ENCODE measurements around the gene CREB5.

CREB5 gene

DNA sequence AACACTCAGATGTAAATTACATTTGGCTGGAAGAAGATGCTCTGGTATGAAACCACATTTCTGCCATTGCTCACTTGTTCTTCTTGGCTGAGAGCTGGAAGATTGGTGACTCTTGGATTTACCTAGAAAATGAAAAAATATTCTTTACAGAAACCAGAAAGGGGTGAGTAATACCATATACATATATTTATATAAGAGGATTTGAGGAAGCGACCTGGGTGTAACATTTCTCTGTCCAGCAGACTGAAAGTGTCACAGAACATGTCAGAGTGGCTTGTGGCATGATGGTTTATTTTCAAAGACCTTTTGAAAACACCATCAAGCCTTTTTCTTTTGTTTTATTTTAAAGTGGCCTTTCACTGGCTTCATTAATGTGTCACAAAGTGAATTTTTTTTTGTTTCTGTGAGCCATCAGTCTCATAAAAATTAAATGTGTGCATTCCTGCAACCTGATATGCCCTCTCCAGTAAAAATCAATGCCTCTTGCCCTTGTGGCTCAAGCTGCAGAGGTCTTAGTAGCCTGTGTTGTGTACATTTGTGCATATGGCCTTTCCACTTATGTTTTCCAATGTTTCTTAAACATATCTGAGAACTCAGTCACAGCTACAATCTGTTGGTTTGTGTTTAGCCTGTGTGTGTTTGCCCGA lies 23.5 kb downstream of the CREB5 start:
- no peak for DNase-seq (ENCODE audit: extremely low read depth, insufficient read length)
- no peaks in the 10 kb centered on the region; the same call in 1 of the 2 replicates for H3K27me3 ChIP-seq (replicated peaks; ENCODE audit: control insufficient read depth, insufficient read depth, low read length)
- TF ChIP-seq CTCF (IDR thresholded peaks at IDR 0.05; ENCODE audit: insufficient read depth, low read length, poor library complexity, severe bottlenecking) = no peak
- no peak overlapping the region for H3K4me3 ChIP-seq (replicated peaks; ENCODE audit: low read depth, low read length)
- H3K36me3 ChIP-seq (ENCODE audit: control insufficient read depth, insufficient read depth, low read length) = no peaks in the 10 kb centered on the region

GRCh38 chr7:28440055-28440601 lies 27.8 kb downstream of the CREB5 start:
- H3K4me3 ChIP-seq (replicated peaks; ENCODE audit: low read depth, low read length) = no peak overlapping the region

GRCh38 chr7:28442540-28443420 lies 30.5 kb downstream of the CREB5 start:
- DNase-seq (ENCODE audit: extremely low read depth, insufficient read length) = peak; percentile 75
- TF ChIP-seq CTCF (IDR thresholded peaks at IDR 0.05; ENCODE audit: insufficient read depth, low read length, poor library complexity, severe bottlenecking) = no peak
- no peaks in the 10 kb centered on the region for H3K36me3 ChIP-seq (ENCODE audit: control insufficient read depth, insufficient read depth, low read length)

More at GRCh38 chr7:28440055-28440601, 27.8 kb downstream of the CREB5 start:
- no peaks in the 10 kb centered on the region; the same call in 1 of the 2 replicates for H3K27me3 ChIP-seq (replicated peaks; ENCODE audit: control insufficient read depth, insufficient read depth, low read length)
- no peak for TF ChIP-seq CTCF (IDR thresholded peaks at IDR 0.05; ENCODE audit: insufficient read depth, low read length, poor library complexity, severe bottlenecking)
- DNase-seq (ENCODE audit: extremely low read depth, insufficient read length) = no peak
- H3K36me3 ChIP-seq (ENCODE audit: control insufficient read depth, insufficient read depth, low read length) = no peaks in the 10 kb centered on the region

GRCh38 chr7:28446131-28446530 lies 33.8 kb downstream of the CREB5 start:
- no peak for TF ChIP-seq CTCF (IDR thresholded peaks at IDR 0.05; ENCODE audit: insufficient read depth, low read length, poor library complexity, severe bottlenecking)
- Histone ChIP-seq H3K4me3 (replicated peaks; ENCODE audit: low read depth, low read length) (no peak overlapping the region), H3K27me3 (replicated peaks; ENCODE audit: control insufficient read depth, insufficient read depth, low read length) (no peaks in the 10 kb centered on the region), H3K36me3 (ENCODE audit: control insufficient read depth, insufficient read depth, low read length) (no peaks in the 10 kb centered on the region)
- DNase-seq (ENCODE audit: extremely low read depth, insufficient read length) = no peak

More at GRCh38 chr7:28442540-28443420, 30.5 kb downstream of the CREB5 start:
- Histone ChIP-seq H3K4me3 (replicated peaks; ENCODE audit: low read depth, low read length) (no peak overlapping the region), H3K27me3 (replicated peaks; ENCODE audit: control insufficient read depth, insufficient read depth, low read length) (no peaks in the 10 kb centered on the region; the same call in 1 of the 2 replicates)

GRCh38 chr7:28447071-28447470 lies 34.8 kb downstream of the CREB5 start:
- DNase-seq (ENCODE audit: extremely low read depth, insufficient read length) = no peak
- no peaks in the 10 kb centered on the region for H3K27me3 ChIP-seq (replicated peaks; ENCODE audit: control insufficient read depth, insufficient read depth, low read length)
- no peak for TF ChIP-seq CTCF (IDR thresholded peaks at IDR 0.05; ENCODE audit: insufficient read depth, low read length, poor library complexity, severe bottlenecking)
- H3K4me3 ChIP-seq (replicated peaks; ENCODE audit: low read depth, low read length) = no peak overlapping the region
- no peaks in the 10 kb centered on the region for H3K36me3 ChIP-seq (ENCODE audit: control insufficient read depth, insufficient read depth, low read length)

All from GM06990 (cell line).